Gastroesophageal sphincter (tissue), 3 donors: ENCODE measurements around the gene TMEM231.

ENCODE experiments used
- POLR2AphosphoS5 ChIP-seq: sonication (generic); formaldehyde crosslinking; IDR thresholded peaks from one replicate; pipeline ENCODE4 v1.6.1; 2017; ENCODE audit warnings: antibody characterized with exemption
- TF ChIP-seq, protein P1 (sequence below), 4 experiments: fragments of 200-600 bp in 2 of 4; fragments of 450-650 bp in 2 of 4; sonication (generic) in 1 of 4; IDR thresholded peaks; one replicate each; pipeline ENCODE4 v1.5.1; 2017 to 2019; ENCODE audit warnings: antibody characterized with exemption in 4 of 4, mild to moderate bottlenecking in 2 of 4, moderate library complexity in 2 of 4

DNA sequence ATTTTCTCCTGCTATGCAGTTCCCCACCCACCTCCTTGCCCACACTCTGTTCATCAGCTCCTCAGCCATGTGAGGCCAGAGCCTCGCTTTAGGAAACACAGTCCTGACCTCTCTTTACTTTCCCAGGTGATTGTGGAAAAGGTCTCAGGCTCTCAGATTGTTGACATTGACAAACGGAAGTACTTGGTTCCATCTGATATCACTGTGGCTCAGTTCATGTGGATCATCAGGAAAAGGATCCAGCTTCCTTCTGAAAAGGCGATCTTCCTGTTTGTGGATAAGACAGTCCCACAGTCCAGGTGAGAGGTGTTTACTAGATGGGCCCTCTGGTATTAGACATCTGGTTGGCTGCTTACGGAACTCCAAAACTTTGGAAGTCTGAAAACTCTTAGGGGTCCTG, 11.9 kb upstream of the TMEM231 start:
- TF ChIP-seq, protein P1, sequence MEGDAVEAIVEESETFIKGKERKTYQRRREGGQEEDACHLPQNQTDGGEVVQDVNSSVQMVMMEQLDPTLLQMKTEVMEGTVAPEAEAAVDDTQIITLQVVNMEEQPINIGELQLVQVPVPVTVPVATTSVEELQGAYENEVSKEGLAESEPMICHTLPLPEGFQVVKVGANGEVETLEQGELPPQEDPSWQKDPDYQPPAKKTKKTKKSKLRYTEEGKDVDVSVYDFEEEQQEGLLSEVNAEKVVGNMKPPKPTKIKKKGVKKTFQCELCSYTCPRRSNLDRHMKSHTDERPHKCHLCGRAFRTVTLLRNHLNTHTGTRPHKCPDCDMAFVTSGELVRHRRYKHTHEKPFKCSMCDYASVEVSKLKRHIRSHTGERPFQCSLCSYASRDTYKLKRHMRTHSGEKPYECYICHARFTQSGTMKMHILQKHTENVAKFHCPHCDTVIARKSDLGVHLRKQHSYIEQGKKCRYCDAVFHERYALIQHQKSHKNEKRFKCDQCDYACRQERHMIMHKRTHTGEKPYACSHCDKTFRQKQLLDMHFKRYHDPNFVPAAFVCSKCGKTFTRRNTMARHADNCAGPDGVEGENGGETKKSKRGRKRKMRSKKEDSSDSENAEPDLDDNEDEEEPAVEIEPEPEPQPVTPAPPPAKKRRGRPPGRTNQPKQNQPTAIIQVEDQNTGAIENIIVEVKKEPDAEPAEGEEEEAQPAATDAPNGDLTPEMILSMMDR (IDR thresholded peaks at IDR 0.05): no peak
- TF ChIP-seq POLR2AphosphoS5: no peak
